Measurements from ENCODE around the gene EPHB1.
"Not testable (repeated sequence)": the region's sequence is repeated elsewhere in the genome, so short reads cannot be mapped to it uniquely, and the experiment has no call there.

The EPHB1 gene

DNA sequence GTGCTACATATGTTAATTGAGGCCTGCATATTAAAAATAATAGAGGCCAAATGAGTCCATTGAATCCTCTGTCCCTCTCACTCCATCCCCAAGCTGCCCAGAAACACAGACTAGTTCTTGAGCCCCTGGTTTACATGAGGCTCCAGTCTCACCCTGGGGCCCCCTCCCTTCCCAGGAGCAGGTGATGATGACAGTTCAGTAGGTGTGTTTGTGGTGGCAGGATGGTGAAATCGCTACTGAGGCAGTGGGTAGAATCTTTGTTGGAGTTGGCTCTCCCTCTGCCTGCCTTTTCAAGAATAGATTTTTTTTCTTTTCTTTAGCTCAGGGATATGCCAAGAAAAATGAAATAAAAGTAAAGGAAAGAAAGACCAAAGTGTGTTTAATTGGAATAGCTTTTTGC is 288.7 kb downstream of the EPHB1 start:
- DNase-seq (ENCODE audit: low read depth, low spot score), result no peak

- no peak for DNase-seq (ENCODE audit: low read depth, low spot score)
Measured at GRCh38 chr3:135084405-135084804, 289.3 kb downstream of the EPHB1 start.

- no peak for DNase-seq (ENCODE audit: low read depth, low spot score)
Measured at GRCh38 chr3:135084976-135085375, 289.9 kb downstream of the EPHB1 start.

DNA sequence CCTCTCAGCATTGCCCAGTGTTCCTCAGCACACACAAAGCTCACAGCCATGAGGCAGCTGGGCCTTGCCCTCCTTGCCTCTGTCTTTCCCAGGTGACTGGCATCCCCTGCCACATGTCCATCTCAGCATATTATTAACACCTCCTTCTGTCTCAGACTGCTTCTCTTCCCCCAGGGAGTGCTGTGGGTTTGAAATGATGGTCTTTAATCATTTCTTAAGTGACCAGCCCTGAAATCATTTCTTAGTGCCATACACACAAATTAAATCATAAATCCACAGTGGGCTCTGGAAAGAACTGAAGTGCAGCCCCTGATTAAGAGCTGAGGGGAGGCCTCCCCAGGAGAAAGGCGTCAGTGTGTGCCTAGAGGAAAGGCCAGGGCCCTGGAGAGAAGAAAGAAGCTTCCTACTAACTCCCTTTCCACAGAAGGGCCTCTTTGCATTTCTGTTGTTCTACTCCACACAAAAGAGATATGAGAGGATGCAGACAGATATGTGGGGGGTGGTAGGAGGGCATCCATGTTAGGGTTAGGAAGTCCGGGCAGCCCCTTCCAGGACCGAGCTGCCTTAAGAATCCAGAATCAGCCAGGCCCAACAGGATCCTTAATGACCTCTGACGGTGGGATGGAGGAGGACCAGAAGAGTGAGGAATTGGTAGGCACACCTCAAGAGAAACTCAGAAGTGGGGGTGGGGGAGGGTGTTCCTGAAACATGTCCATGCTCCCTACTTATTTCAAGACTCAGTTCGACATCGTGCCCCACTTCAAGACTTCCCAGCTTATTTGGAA is 290.8 kb downstream of the EPHB1 start:
- no peak for DNase-seq (ENCODE audit: low read depth, low spot score)

GRCh38 chr3:135087782-135088181 is 292.7 kb downstream of the EPHB1 start:
- DNase-seq (ENCODE audit: low read depth, low spot score), result no peak

- no peak for DNase-seq (ENCODE audit: low read depth, low spot score)
Measured at GRCh38 chr3:135089451-135089850, 294.4 kb downstream of the EPHB1 start.

DNA sequence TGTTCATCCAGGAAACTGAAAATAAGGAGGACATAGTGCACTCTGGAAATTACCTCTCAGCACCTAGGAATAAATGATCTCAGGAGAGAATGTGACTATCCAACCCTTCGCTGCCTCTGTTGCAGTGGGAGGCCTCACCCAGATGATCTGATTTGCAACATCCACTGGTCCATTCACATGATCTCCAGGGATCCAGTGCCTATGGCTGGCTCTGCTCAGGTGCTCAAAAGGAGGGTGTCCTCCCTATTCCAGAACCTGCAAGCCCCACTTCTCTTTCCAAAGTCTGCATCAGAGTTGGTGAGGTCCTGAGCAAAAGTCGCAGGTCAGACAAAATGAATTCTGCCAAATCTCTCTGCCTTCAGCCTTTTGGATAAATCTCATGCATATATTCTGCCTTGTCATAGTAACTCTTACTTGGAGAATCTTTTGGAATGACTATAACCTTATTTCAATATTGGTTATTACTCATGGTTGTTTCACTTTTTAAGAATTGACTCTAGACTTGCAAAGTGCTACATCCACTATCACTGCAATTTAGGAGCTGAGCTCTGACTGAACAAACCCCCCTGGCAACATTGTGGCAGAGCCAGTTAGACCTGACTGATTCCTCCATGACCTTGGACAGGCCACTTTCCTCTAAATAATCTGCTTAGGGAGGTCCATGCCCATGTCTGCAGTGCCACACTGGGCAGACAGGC is 295.1 kb downstream of the EPHB1 start:
- no peak for DNase-seq (ENCODE audit: low read depth, low spot score)

GRCh38 chr3:135091946-135092345 is 296.9 kb downstream of the EPHB1 start:
- no peak for DNase-seq (ENCODE audit: low read depth, low spot score)

- no peak for DNase-seq (ENCODE audit: low read depth, low spot score)
Measured at GRCh38 chr3:135093121-135093520, 298.1 kb downstream of the EPHB1 start.

- DNase-seq (ENCODE audit: low read depth, low spot score), result no peak
Measured at GRCh38 chr3:135097276-135097946, 302.4 kb downstream of the EPHB1 start.

- no peak for DNase-seq (ENCODE audit: low read depth, low spot score)
Measured at GRCh38 chr3:135099734-135100355, 304.8 kb downstream of the EPHB1 start.

GRCh38 chr3:135100366-135100765 is 305.3 kb downstream of the EPHB1 start:
- no peak for DNase-seq (ENCODE audit: low read depth, low spot score)

DNA sequence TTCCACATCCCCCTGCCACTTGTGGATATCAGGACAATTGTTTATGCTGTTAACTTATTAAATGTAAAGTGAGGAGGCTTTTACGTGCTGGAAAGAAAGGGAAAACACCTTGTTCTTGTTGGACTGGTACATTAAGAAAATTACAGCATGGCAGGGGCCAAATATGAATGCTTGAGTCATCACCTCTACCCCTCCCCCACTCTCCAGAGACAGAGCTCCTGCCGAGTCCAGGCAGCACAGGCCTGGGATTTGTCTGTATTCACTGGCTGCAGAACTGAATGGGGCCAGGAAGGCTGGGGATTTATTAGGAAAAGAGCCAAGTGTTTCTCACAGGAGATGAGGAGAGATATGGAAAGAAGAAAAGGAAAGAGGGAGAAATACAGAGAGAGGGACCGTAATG is 308.9 kb downstream of the EPHB1 start:
- peak; percentile 18 for DNase-seq (ENCODE audit: low read depth, low spot score)

DNA sequence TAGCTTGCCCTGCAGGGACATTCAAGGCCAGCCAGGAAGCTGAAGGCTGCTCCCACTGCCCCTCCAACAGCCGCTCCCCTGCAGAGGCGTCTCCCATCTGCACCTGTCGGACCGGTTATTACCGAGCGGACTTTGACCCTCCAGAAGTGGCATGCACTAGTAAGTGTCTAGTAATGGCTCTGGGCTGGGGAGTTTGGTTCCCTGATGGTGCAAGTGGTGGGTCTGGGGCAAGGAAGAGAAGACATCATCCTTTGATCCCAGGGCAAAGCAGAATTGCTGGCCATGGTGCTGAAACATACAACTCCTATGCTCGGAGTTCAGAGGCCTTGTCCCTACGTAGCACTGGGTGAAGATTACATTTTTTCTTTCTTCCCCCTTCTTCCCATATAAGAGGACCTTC is 311.4 kb downstream of the EPHB1 start:
- DNase-seq (ENCODE audit: low read depth, low spot score), result peak; percentile 66

DNA sequence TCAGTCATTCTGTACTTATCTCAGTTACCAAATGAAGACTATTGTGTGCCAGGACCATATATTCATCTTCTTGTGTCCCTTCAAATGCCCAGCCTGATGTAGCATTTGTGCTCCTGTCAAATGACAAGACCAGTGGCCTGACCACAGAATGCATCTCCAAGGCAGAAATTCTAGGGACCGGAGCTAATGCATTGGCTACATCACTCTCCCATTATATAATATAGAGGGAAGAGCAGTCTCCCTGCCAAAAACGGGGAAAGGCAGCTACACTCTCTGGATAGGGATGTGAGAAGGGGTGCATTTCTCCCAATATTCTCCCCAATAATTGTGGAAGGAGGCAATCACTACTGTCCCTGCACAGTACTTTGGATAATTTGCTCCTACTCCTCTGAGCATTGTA is 312.0 kb downstream of the EPHB1 start:
- no peak for DNase-seq (ENCODE audit: low read depth, low spot score)

DNA sequence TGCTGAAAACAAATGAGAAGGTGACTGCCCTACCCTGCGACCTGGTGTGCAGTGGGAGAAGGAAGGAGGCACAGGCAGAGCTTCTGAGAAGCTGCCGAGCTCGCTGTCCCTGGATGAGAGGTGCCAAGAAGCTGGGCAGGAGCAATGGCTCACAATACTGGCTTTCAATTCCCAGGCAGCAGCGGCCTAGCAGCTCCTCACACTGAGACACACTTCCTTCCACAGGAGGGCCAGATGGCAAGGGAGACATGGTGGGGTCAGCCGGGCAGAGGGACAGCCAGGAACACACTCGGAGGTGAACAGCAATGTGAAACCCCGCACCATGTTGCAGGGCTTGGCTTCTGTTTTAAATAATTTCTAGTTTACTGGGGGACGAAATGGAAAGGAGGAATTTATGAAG is 314.6 kb downstream of the EPHB1 start:
- DNase-seq (ENCODE audit: low read depth, low spot score), result no peak

- DNase-seq (ENCODE audit: low read depth, low spot score), result not testable (repeated sequence)
Measured at GRCh38 chr3:135114551-135114950, 319.5 kb downstream of the EPHB1 start.

GRCh38 chr3:135117977-135118376 is 322.9 kb downstream of the EPHB1 start:
- no peak for DNase-seq (ENCODE audit: low read depth, low spot score)

GRCh38 chr3:135118792-135119191 is 323.7 kb downstream of the EPHB1 start:
- no peak for DNase-seq (ENCODE audit: low read depth, low spot score)

DNA sequence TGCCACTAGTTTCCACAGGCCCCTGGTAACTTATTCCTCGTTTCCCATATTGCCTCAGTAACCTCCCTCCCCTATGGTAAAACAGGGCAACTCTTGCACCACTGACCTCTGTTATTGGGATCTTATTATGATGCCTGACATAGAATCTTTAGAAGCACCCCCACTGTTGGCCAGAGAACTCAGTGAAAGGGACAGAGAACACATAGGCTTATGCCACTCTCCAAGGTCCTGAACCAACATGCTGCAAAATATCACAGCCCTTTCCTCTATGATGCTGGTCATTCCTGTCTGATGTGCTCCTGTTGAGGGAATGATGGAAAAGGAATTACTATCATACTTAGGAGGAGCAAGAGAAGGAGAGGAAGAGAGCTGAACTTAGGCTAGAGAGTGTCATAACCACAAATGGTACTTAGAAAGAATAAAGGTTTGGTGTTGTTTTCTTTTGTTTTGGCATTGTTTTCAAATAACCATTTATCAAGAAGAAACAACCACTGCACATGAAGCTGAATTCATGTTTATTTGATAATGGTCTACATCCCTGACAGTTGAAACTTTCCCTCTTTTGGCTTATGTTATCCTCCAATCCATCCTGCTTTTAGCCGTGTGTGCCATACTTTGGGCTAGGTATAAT is 330.2 kb downstream of the EPHB1 start:
- DNase-seq (ENCODE audit: low read depth, low spot score), result peak; percentile 11

- no peak for DNase-seq (ENCODE audit: low read depth, low spot score)
Measured at GRCh38 chr3:135127946-135128470, 332.9 kb downstream of the EPHB1 start.
